Stomach (tissue), 4 donors: Measurements from ENCODE around the gene PTGES.

Source experiments
- CTCF ChIP-seq, 7 experiments: fragments of 450-650 bp in 4 of 7; fragments of 200-600 bp in 3 of 7; sonication (generic) in 3 of 7; IDR thresholded peaks; one replicate each; pipeline ENCODE4 v1.5.1; 2016 to 2019; ENCODE audit warnings: antibody characterized with exemption in 7 of 7, control low read depth in 2 of 7, mild to moderate bottlenecking in 1 of 7
- POLR2A ChIP-seq, 4 donors: fragments of 450-650 bp; IDR thresholded peaks; one replicate each; pipeline ENCODE4 v1.6.1; 2016; ENCODE audit warnings: antibody characterized with exemption in 4 of 4, control low read depth in 2 of 4, mild to moderate bottlenecking in 1 of 4, moderate library complexity in 1 of 4

- TF ChIP-seq CTCF (IDR thresholded peaks at IDR 0.05) (no peak), POLR2A (IDR thresholded peaks at IDR 0.05) (no peak)
Observed at GRCh38 chr9:129749575-129749974, 3.3 kb downstream of the PTGES start.
